NCI-H1105 (cell line): ENCODE measurements around the gene NEGR1.

Experiments
- DNase-seq: peaks from one replicate; lab custom pipeline; 2025; lab: John Stamatoyannopoulos, UW

Gene NEGR1

GRCh38 chr1:71850515-71850914 lies 431.8 kb downstream of the NEGR1 start:
- DNase-seq = no peak

- DNase-seq = no peak
These were observed 439.3 kb downstream of the NEGR1 start for GRCh38 chr1:71843012-71843411.

GRCh38 chr1:71839876-71840275 lies 442.5 kb downstream of the NEGR1 start:
- DNase-seq = no peak

GRCh38 chr1:71836904-71837303 lies 445.4 kb downstream of the NEGR1 start:
- DNase-seq = no peak

- no peak for DNase-seq
These were observed 446.9 kb downstream of the NEGR1 start for GRCh38 chr1:71835442-71835813.

GRCh38 chr1:71834601-71835441 lies 447.5 kb downstream of the NEGR1 start:
- DNase-seq = peak; percentile 8

- no peak for DNase-seq
These were observed 450.7 kb downstream of the NEGR1 start for GRCh38 chr1:71831646-71832045.

GRCh38 chr1:71829346-71829745 lies 453.0 kb downstream of the NEGR1 start:
- no peak for DNase-seq

- no peak for DNase-seq
These were observed 453.8 kb downstream of the NEGR1 start for GRCh38 chr1:71828431-71829012.

- DNase-seq = no peak
These were observed 458.5 kb downstream of the NEGR1 start for GRCh38 chr1:71823708-71824305.

GRCh38 chr1:71817028-71817427 lies 465.3 kb downstream of the NEGR1 start:
- no peak for DNase-seq

GRCh38 chr1:71809085-71809484 lies 473.3 kb downstream of the NEGR1 start:
- no peak for DNase-seq

- DNase-seq = peak; percentile 53
These were observed 478.2 kb downstream of the NEGR1 start for GRCh38 chr1:71804140-71804539.

GRCh38 chr1:71796006-71796405 lies 486.3 kb downstream of the NEGR1 start:
- DNase-seq = peak; percentile 14

GRCh38 chr1:71792264-71792663 lies 490.1 kb downstream of the NEGR1 start:
- DNase-seq = no peak

- DNase-seq = no peak
These were observed 494.2 kb downstream of the NEGR1 start for GRCh38 chr1:71788113-71788512.

GRCh38 chr1:71787699-71788098 lies 494.6 kb downstream of the NEGR1 start:
- DNase-seq = no peak

- no peak for DNase-seq
These were observed 496.1 kb downstream of the NEGR1 start for GRCh38 chr1:71786218-71786617.

- DNase-seq = no peak
These were observed 496.9 kb downstream of the NEGR1 start for GRCh38 chr1:71785450-71785849.

GRCh38 chr1:71785000-71785399 lies 497.3 kb downstream of the NEGR1 start:
- DNase-seq = no peak

- DNase-seq = no peak
These were observed 498.1 kb downstream of the NEGR1 start for GRCh38 chr1:71784241-71784640.

- DNase-seq = no peak
These were observed 499.3 kb downstream of the NEGR1 start for GRCh38 chr1:71783071-71783470.

- no peak for DNase-seq
These were observed 500.9 kb downstream of the NEGR1 start for GRCh38 chr1:71781450-71781849.
